ENCODE results near the gene MRTO4. TPM values are rescaled to one million over a fixed set of nuclear protein-coding genes. Genes with fewer than 3 reads are reported as not detected.
"Not testable (repeated sequence)": the region's sequence is repeated elsewhere in the genome, so short reads cannot be mapped to it uniquely, and the experiment has no call there.

Gene MRTO4
- total RNA-seq, 1 donor from 2014 or later: 73.1 TPM

DNA sequence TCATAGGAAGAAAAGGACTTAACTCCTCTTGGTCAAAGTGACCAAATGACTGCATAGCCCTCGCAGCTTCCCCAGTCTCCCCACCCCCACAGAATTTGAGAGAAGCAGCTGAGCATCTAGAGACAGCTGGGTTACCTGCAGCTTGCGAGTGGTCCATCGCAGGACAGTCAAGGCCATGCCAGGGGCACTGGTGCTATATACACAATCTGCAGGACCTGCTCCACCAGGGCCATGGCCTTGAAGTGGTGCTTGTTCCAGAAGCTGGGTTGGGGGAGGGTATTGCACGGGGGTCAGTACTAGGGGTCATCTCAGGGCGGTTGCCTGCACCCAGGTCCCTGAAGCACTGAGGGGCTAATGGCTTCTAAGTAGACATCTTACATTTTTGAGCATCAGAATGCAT is 10.4 kb downstream of the MRTO4 start:
- ChIA-PET CTCF (no interaction called here), POLR2A (no interaction called here)
- Mint-ChIP-seq H3K27ac (no peak overlapping the region), H3K4me1 (no peaks in the 10 kb centered on the region), H3K4me3 (no peak overlapping the region), H3K9me3 (peaks cover 3% of the 10 kb centered on the region), H3K36me3 (ENCODE audit: low read depth) (peaks cover 38% of the 10 kb centered on the region), H3K27me3 (no peaks in the 10 kb centered on the region)
- intact Hi-C loops (cut with micrococcal nuclease): no loop called here
- ATAC-seq (ENCODE audit: low read depth) (no peak), DNase-seq (no peak)
- TF ChIP-seq, protein P1, sequence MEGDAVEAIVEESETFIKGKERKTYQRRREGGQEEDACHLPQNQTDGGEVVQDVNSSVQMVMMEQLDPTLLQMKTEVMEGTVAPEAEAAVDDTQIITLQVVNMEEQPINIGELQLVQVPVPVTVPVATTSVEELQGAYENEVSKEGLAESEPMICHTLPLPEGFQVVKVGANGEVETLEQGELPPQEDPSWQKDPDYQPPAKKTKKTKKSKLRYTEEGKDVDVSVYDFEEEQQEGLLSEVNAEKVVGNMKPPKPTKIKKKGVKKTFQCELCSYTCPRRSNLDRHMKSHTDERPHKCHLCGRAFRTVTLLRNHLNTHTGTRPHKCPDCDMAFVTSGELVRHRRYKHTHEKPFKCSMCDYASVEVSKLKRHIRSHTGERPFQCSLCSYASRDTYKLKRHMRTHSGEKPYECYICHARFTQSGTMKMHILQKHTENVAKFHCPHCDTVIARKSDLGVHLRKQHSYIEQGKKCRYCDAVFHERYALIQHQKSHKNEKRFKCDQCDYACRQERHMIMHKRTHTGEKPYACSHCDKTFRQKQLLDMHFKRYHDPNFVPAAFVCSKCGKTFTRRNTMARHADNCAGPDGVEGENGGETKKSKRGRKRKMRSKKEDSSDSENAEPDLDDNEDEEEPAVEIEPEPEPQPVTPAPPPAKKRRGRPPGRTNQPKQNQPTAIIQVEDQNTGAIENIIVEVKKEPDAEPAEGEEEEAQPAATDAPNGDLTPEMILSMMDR (IDR thresholded peaks at IDR 0.05): no peak

- intact Hi-C loops (cut with micrococcal nuclease): no loop called here
- POLR2A ChIA-PET: no interaction called here
Observed at GRCh38 chr1:19262744-19263143, 11.1 kb downstream of the MRTO4 start.

GRCh38 chr1:19268445-19268844 is 16.8 kb downstream of the MRTO4 start:
- no peak for ATAC-seq (ENCODE audit: low read depth)
- Mint-ChIP-seq H3K27me3 (peaks cover 10% of the 10 kb centered on the region), H3K4me3 (no peak overlapping the region), H3K4me1 (no peaks in the 10 kb centered on the region), H3K36me3 (ENCODE audit: low read depth) (no peaks in the 10 kb centered on the region), H3K27ac (no peak overlapping the region), H3K9me3 (peaks cover 3% of the 10 kb centered on the region)
- TF ChIP-seq, protein P1 (IDR thresholded peaks at IDR 0.05): no peak
- no peak for DNase-seq
- intact Hi-C loops (cut with micrococcal nuclease): no loop called here
- POLR2A ChIA-PET: no interaction called here
- CTCF ChIA-PET: no interaction called here

More at GRCh38 chr1:19262744-19263143, 11.1 kb downstream of the MRTO4 start:
- H3K4me3 Mint-ChIP-seq: no peak overlapping the region
- H3K27me3 Mint-ChIP-seq: no peaks in the 10 kb centered on the region
- H3K27ac Mint-ChIP-seq: no peak overlapping the region
- no peak for DNase-seq
- H3K4me1 Mint-ChIP-seq: no peaks in the 10 kb centered on the region
- CTCF ChIA-PET: no interaction called here
- H3K9me3 Mint-ChIP-seq: peaks cover 3% of the 10 kb centered on the region
- no peak for ATAC-seq (ENCODE audit: low read depth)
- TF ChIP-seq, protein P1 (IDR thresholded peaks at IDR 0.05): no peak
- H3K36me3 Mint-ChIP-seq (ENCODE audit: low read depth): peaks cover 31% of the 10 kb centered on the region

GRCh38 chr1:19269427-19270342 is 18.1 kb downstream of the MRTO4 start:
- POLR2A ChIA-PET; H3K9me3 Mint-ChIP-seq; H3K4me1 Mint-ChIP-seq; H3K27ac Mint-ChIP-seq; DNase-seq; CTCF ChIA-PET; ATAC-seq (ENCODE audit: low read depth); intact Hi-C loops (cut with micrococcal nuclease); H3K4me3 Mint-ChIP-seq; H3K36me3 Mint-ChIP-seq (ENCODE audit: low read depth): not testable (repeated sequence)
- peaks cover 14% of the 10 kb centered on the region for H3K27me3 Mint-ChIP-seq

DNA sequence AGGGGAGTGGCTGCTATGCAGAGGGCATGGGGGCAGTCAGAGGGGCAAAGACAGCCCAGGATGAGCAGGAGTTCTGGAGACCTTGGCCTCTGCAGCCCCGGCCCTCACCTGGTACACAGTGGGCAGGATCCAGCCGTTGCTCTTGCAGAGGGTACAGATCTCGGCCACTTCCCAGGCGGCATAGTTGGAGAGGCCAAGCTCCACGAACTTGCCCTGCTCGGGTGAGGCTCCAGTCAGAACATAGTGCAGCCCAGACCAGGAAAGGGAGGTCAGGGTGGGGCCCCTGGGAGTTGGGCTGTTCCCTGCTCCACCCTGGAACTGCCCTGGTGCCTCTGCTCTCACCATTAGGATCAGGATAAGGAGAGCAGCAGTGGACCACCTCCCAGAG is 18.7 kb downstream of the MRTO4 start:
- H3K4me3 Mint-ChIP-seq; H3K36me3 Mint-ChIP-seq (ENCODE audit: low read depth); H3K27ac Mint-ChIP-seq; intact Hi-C loops (cut with micrococcal nuclease); H3K4me1 Mint-ChIP-seq; H3K9me3 Mint-ChIP-seq; CTCF ChIA-PET; POLR2A ChIA-PET; DNase-seq; ATAC-seq (ENCODE audit: low read depth): not testable (repeated sequence)
- H3K27me3 Mint-ChIP-seq: peaks cover 14% of the 10 kb centered on the region

GRCh38 chr1:19272064-19272463 is 20.5 kb downstream of the MRTO4 start:
- intact Hi-C loops (cut with micrococcal nuclease): no loop called here
- TF ChIP-seq, protein P1 (IDR thresholded peaks at IDR 0.05): no peak
- ChIA-PET CTCF (no interaction called here), POLR2A (interaction anchor here (0.6 kb wide), 1 partner anchor 375 kb away, joined by 3 read pairs; no protein-coding TSS in a partner anchor)
- Mint-ChIP-seq H3K27ac (no peak overlapping the region), H3K27me3 (peaks cover 14% of the 10 kb centered on the region), H3K4me1 (no peaks in the 10 kb centered on the region), H3K4me3 (no peak overlapping the region), H3K36me3 (ENCODE audit: low read depth) (no peaks in the 10 kb centered on the region), H3K9me3 (peaks cover 7% of the 10 kb centered on the region)
- ATAC-seq (ENCODE audit: low read depth) (no peak), DNase-seq (no peak)

Data from activated B cell treated with CpG ODN at 0.5 μM for 24 hours (primary cell).